GM23248 (cell line): Measurements from ENCODE around the gene PTPRE.

ENCODE experiments used
- EZH2 ChIP-seq: fragments of 200-600 bp; sonication (generic); IDR thresholded peaks from 2 replicates; pipeline ENCODE4 v1.6.1; 2018; ENCODE audit warnings: antibody characterized with exemption, mild to moderate bottlenecking; ENCODE audit not compliant: insufficient read depth, poor library complexity, severe bottlenecking
- EZH2phosphoT487 ChIP-seq: fragments of 200-600 bp; sonication (generic); IDR thresholded peaks from 2 replicates; pipeline ENCODE4 v1.6.1; 2018; ENCODE audit warnings: antibody characterized with exemption, moderate library complexity, mild to moderate bottlenecking, low read depth; ENCODE audit not compliant: insufficient read depth

DNA sequence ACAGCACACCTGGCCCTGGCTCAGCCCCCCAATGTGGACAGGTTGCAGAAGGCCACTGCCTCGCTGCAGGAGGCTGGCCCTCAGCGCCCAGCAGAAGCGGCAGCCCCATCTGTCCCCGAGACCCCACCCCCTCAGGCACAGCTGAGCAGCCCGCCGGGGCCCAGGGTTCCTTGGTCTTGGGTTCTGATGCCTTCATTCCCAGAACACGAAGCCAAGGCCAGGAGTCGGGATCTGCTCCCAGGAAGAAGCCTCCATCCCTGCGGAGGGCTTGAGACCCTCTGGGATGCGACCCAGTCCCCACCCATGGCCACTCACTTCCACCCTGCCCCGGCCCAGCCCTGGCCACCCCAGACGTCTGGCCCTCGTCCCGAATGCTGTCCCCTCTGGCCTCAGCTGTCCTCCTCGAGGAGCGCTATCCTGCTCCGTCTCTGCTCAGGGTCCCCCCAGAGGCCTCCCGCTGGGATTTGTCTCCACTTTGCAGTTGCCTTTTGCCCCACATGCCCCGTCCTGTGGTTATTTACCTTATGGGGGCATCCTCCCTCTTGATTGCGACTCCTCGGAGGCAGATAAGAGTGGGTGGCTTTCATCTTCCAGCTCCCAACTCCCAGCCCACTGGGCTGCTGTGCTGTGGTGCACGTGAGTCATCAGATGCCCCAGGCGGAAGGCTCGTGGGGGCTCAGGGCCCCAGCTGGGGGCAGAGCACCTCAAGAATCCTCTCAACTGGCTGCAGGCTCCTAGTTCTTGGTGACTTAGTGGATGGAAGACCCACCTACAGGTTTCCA, 121.8 kb downstream of the PTPRE start:
- TF ChIP-seq EZH2 (no peak), EZH2phosphoT487 (no peak)
